Measurements from ENCODE around the gene AGMO. TPM values are rescaled to one million over a fixed set of nuclear protein-coding genes. Genes with fewer than 3 reads are reported as not detected.

AGMO gene
- total RNA-seq (2013; cell fraction: nucleolus; rRNA removed) = not detected in 2 replicates
- total RNA-seq (2014; rRNA removed) = not detected in 2 replicates
- not detected in 2 replicates for total RNA-seq (2014; rRNA removed; fragmentation: Illumina TruSeq; extraction: Trizol)
- total RNA-seq (2021) = not detected in 2 replicates
- polyA plus RNA-seq (2011; ENCODE audit: low read depth) = not detected
- 0.11 and 0.17 TPM in 2 replicates for polyA plus RNA-seq (2011; rRNA removed)
- polyA plus RNA-seq (2011; cell fraction: cytosol; rRNA removed) = 0.02 and 0.04 TPM in 2 replicates
- polyA plus RNA-seq (2011; cell fraction: nucleus; rRNA removed) = 0.19 TPM in 1 of 2 replicates, not detected in the other
- polyA plus RNA-seq (2012) = not detected in 2 replicates
- not detected in 2 replicates for polyA plus RNA-seq (2014; fragmentation: Illumina TruSeq; extraction: Trizol)
- polyA plus RNA-seq (2014; fragmentation: Nextera tagmentation; extraction: Ambion mirVana) = under 1 TPM in 1 of 2 experiments, not detected in 1; 0.29 TPM
- not detected in 2 replicates for polyA plus RNA-seq (2014; rRNA removed)
- polyA plus RNA-seq (2016; fragmentation: Nextera tagmentation; extraction: Ambion mirVana) = not detected
- polyA minus RNA-seq (2011; rRNA and poly(A)+ RNA removed) = 0.95 TPM in 1 of 2 replicates, not detected in the other
- not detected in 2 replicates for polyA minus RNA-seq (2011; cell fraction: cytosol; rRNA and poly(A)+ RNA removed)
- 1.2 and 1.3 TPM in 2 replicates for polyA minus RNA-seq (2011; cell fraction: nucleus; rRNA and poly(A)+ RNA removed)
- Bru-seq, nascent RNA = percentile 13 among the genes with signal in this experiment
- BruChase-seq, experiment 1, labeled RNA remaining after a 6-hour chase = percentile 11 among the genes with signal in this experiment
- BruChase-seq, experiment 2, labeled RNA remaining after a 2-hour chase = percentile 13 among the genes with signal in this experiment
- long read RNA-seq, experiment 1 = 0 reads
- long read RNA-seq, experiment 2, partial matches to known transcripts = 1 of 7 reads
- long read RNA-seq, experiment 2, other reads (novel, unspliced or antisense) = 4 of 7 reads

GRCh38 chr7:15561835-15562234 lies at the start of gene AGMO:
Gene AGMO (minus strand): TSS chr7:15562015.
- ChIA-PET RAD21 (ENCODE audit: unreplicated experiment) (interaction anchor here (0.6 to 4.0 kb wide), 16 partner anchors 19 to 849 kb away, joined by 3 to 37 read pairs (median 3); no protein-coding TSS in a partner anchor), SMC1A (ENCODE audit: uncharacterized antibody, unreplicated experiment) (interaction anchor here (0.8 to 4.0 kb wide), 21 partner anchors 8 to 844 kb away, joined by 3 to 32 read pairs (median 4); no protein-coding TSS in a partner anchor), CTCF (interaction anchor here (0.7 to 5.0 kb wide), 17 partner anchors 14 to 329 kb away, joined by 3 to 55 read pairs (median 4); no protein-coding TSS in a partner anchor), POLR2A (interaction anchor here (1.1 to 1.5 kb wide), 4 partner anchors 18 to 157 kb away, joined by 3 to 4 read pairs (median 4); no protein-coding TSS in a partner anchor)
- 52% methylated on average over 5 of the region's 5 CpGs for WGBS (ENCODE audit: insufficient coverage, insufficient replicate concordance, low lambda C conversion rate, missing lambda C conversion rate)
- DNase-seq (ENCODE audit: low read depth, low spot score) = no peak
- H4K20me1 ChIP-seq (ENCODE audit: control insufficient read depth, insufficient read depth) = no peaks in the 10 kb centered on the region
- H3K79me2 ChIP-seq (ENCODE audit: control insufficient read depth, insufficient read depth, low read length) = no peaks in the 10 kb centered on the region
- intact Hi-C loops (cut with micrococcal nuclease; ENCODE audit: unreplicated experiment) = no loop called here
- H3K4me2 ChIP-seq (ENCODE audit: control insufficient read depth, insufficient read depth) = no peak within 1 kb of the TSS
- BruUV-seq (replicated peaks) = no TSS peak
- H2AFZ ChIP-seq (ENCODE audit: control insufficient read depth, low read depth, low read length) = no peak within 1 kb of the TSS
- ATAC-seq = peak; percentile 37
- in situ Hi-C loops (cut with MboI) = no loop called here
- TF ChIP-seq, protein P1, sequence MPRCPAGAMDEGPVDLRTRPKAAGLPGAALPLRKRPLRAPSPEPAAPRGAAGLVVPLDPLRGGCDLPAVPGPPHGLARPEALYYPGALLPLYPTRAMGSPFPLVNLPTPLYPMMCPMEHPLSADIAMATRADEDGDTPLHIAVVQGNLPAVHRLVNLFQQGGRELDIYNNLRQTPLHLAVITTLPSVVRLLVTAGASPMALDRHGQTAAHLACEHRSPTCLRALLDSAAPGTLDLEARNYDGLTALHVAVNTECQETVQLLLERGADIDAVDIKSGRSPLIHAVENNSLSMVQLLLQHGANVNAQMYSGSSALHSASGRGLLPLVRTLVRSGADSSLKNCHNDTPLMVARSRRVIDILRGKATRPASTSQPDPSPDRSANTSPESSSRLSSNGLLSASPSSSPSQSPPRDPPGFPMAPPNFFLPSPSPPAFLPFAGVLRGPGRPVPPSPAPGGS (IDR thresholded peaks at IDR 0.05; ENCODE audit: borderline replicate concordance, insufficient read depth, low read depth, low read length, poor library complexity, severe bottlenecking) = no peak
- no peak for TF ChIP-seq NR2C2 (IDR thresholded peaks at IDR 0.05; ENCODE audit: borderline replicate concordance, control insufficient read depth, insufficient read length, low read depth)
- no peak for TF ChIP-seq ELK1 (IDR thresholded peaks at IDR 0.05; ENCODE audit: low read depth, low read length)
- no peak for TF ChIP-seq RCOR1 (conservative IDR thresholded peaks at IDR 0.05; ENCODE audit: low read depth, low read length)
- TF ChIP-seq SREBF2 (IDR thresholded peaks at IDR 0.05; ENCODE audit: low read length) = no peak
- no peak for TF ChIP-seq SMC3 (IDR thresholded peaks at IDR 0.05; ENCODE audit: borderline replicate concordance, low read length)
- no peaks in the 10 kb centered on the region for H3K36me3 ChIP-seq (ENCODE audit: control insufficient read depth in 2 of 2, insufficient read depth in 2 of 2, low read length in 1 of 2)
- H3K4me3 ChIP-seq = no peak within 1 kb of the TSS
- no peaks in the 10 kb centered on the region for H3K9me3 ChIP-seq (replicated peaks; ENCODE audit: control insufficient read depth, insufficient read depth, low read length)
- FAIRE-seq = no peak
- H3K27ac ChIP-seq (ENCODE audit: control insufficient read depth, insufficient read depth) = no peak within 1 kb of the TSS
- no peaks in the 10 kb centered on the region for H3K27me3 ChIP-seq (replicated peaks in 1 of 2; ENCODE audit: control insufficient read depth in 2 of 2, insufficient read depth in 2 of 2, low read length in 1 of 2)
- no peak within 1 kb of the TSS for H3K9ac ChIP-seq (ENCODE audit: control insufficient read depth, insufficient read depth, low read length)
- H3K4me1 ChIP-seq (ENCODE audit: control insufficient read depth, insufficient read depth, low read length) = no peaks in the 10 kb centered on the region

Measured in GM12878 (cell line).